CD4-positive, alpha-beta T cell treated with Interleukin-17A for 1 hour (primary cell): ENCODE data around the gene LARP1B.
"Not testable (repeated sequence)": the region's sequence is repeated elsewhere in the genome, so short reads cannot be mapped to it uniquely, and the experiment has no call there.

Experiments
- DNase-seq: peaks from one replicate; pipeline ENCODE4 v3.0.0-alpha.2; 2020

LARP1B gene

GRCh38 chr4:128060699-128061565 lies at the start of gene LARP1B:
Gene LARP1B, plus strand, starts transcription at chr4:128061312. Its CDS starts 13,640 bp downstream, at chr4:128074952.
- peak; percentile 94 for DNase-seq

- no peak for DNase-seq
Measured at GRCh38 chr4:128025319-128025718, 35.8 kb upstream of the LARP1B start.

- no peak for DNase-seq
Measured at GRCh38 chr4:128029907-128030306, 31.2 kb upstream of the LARP1B start.

GRCh38 chr4:128031756-128032384 lies 29.2 kb upstream of the LARP1B start:
- no peak for DNase-seq

GRCh38 chr4:128039568-128039967 lies 21.5 kb upstream of the LARP1B start:
- DNase-seq, result no peak

- DNase-seq, result not testable (repeated sequence)
Measured at GRCh38 chr4:128047019-128047418, 14.1 kb upstream of the LARP1B start.

- not testable (repeated sequence) for DNase-seq
Measured at GRCh38 chr4:128047514-128047913, 13.6 kb upstream of the LARP1B start.

- not testable (repeated sequence) for DNase-seq
Measured at GRCh38 chr4:128051229-128051628, 9.9 kb upstream of the LARP1B start.

- DNase-seq, result not testable (repeated sequence)
Measured at GRCh38 chr4:128054907-128055306, 6.2 kb upstream of the LARP1B start.

GRCh38 chr4:128055441-128056206 lies 5.5 kb upstream of the LARP1B start:
- DNase-seq, result not testable (repeated sequence)

GRCh38 chr4:128056396-128056795 lies 4.7 kb upstream of the LARP1B start:
- no peak for DNase-seq

GRCh38 chr4:128060121-128060698 lies 902 bp upstream of the LARP1B start:
- DNase-seq, result no peak

GRCh38 chr4:128061566-128062536 lies 739 bp downstream of the LARP1B start:
- DNase-seq, result peak; percentile 70

- not testable (repeated sequence) for DNase-seq
Measured at GRCh38 chr4:128066453-128066820, 5.3 kb downstream of the LARP1B start.

- peak; percentile 11 for DNase-seq
Measured at GRCh38 chr4:128068918-128069317, 7.8 kb downstream of the LARP1B start.

GRCh38 chr4:128076464-128076863 lies 15.4 kb downstream of the LARP1B start:
- no peak for DNase-seq

- DNase-seq, result not testable (repeated sequence)
Measured at GRCh38 chr4:128095293-128095692, 34.2 kb downstream of the LARP1B start.

GRCh38 chr4:128107766-128108165 lies 46.7 kb downstream of the LARP1B start:
- no peak for DNase-seq

- no peak for DNase-seq
Measured at GRCh38 chr4:128123036-128123435, 61.9 kb downstream of the LARP1B start.

- DNase-seq, result no peak
Measured at GRCh38 chr4:128130621-128131020, 69.5 kb downstream of the LARP1B start.

GRCh38 chr4:128134925-128135324 lies 73.8 kb downstream of the LARP1B start:
- no peak for DNase-seq

GRCh38 chr4:128135391-128135790 lies 74.3 kb downstream of the LARP1B start:
- no peak for DNase-seq
